Peyer's patch (tissue), 4 donors: ENCODE results near the gene CYP27B1.

Experiments used
- CTCF ChIP-seq, 6 experiments: fragments of 450-650 bp in 4 of 6; fragments of 200-600 bp in 2 of 6; sonication (generic) in 1 of 6; IDR thresholded peaks; one replicate each; pipeline ENCODE4 v1.5.1; 2017 to 2019; ENCODE audit warnings: antibody characterized with exemption in 6 of 6, mild to moderate bottlenecking in 3 of 6, moderate library complexity in 1 of 6
- POLR2A ChIP-seq, 2 donors: fragments of 450-650 bp; IDR thresholded peaks; one replicate each; pipeline ENCODE4 v1.5.1; 2017; ENCODE audit warnings: antibody characterized with exemption in 2 of 2, mild to moderate bottlenecking in 2 of 2, moderate library complexity in 2 of 2

GRCh38 chr12:57760347-57760982 lies 6.4 kb downstream of the CYP27B1 start:
- no peak for TF ChIP-seq CTCF (IDR thresholded peaks at IDR 0.05)
- TF ChIP-seq POLR2A (IDR thresholded peaks at IDR 0.05): no peak
